Small intestine (tissue), 7 donors: Measurements from ENCODE around the gene ZNF436. TPM values are rescaled to one million over a fixed set of nuclear protein-coding genes. Genes with fewer than 3 reads are reported as not detected.
"Not testable (repeated sequence)": the region's sequence is repeated elsewhere in the genome, so short reads cannot be mapped to it uniquely, and the experiment has no call there.

Experiments
- DNase-seq, 2 donors: peaks; one replicate each; pipeline versions ENCODE4 v3.0.0 to v3.0.0-alpha.2; 2013
- FAIRE-seq: peaks from 2 replicates; lab custom pipeline; 2012; peaks lifted over from hg19 to GRCh38; lab: Jason Lieb, UNC
- H3K27ac ChIP-seq, 3 donors: one replicate each; pipeline ENCODE4 v1.5.1; 2013; ENCODE audit warnings: low read length in 2 of 3, mild to moderate bottlenecking in 2 of 3, control low read depth in 1 of 3, inconsistent platforms in 1 of 3, low read depth in 1 of 3, moderate library complexity in 1 of 3
- H3K27me3 ChIP-seq, 3 donors: one replicate each; pipeline ENCODE4 v1.6.1; 2013; ENCODE audit warnings: low read length in 3 of 3, inconsistent platforms in 1 of 3; ENCODE audit not compliant: control insufficient read depth in 3 of 3, insufficient read depth in 3 of 3
- H3K36me3 ChIP-seq, 3 donors: one replicate each; pipeline ENCODE4 v1.6.1; 2013; ENCODE audit warnings: low read length in 3 of 3, inconsistent platforms in 1 of 3, low read depth in 1 of 3, mild to moderate bottlenecking in 1 of 3, moderate library complexity in 1 of 3; ENCODE audit not compliant: control insufficient read depth in 3 of 3, insufficient read depth in 2 of 3
- H3K4me1 ChIP-seq, 3 donors: one replicate each; pipeline ENCODE4 v1.6.1; 2013; ENCODE audit warnings: low read length in 2 of 3, inconsistent platforms in 1 of 3, low read depth in 1 of 3, mild to moderate bottlenecking in 1 of 3, moderate library complexity in 1 of 3; ENCODE audit not compliant: control insufficient read depth in 3 of 3, insufficient read depth in 2 of 3
- H3K4me3 ChIP-seq, 3 donors: one replicate each; pipeline ENCODE4 v1.5.1; 2013; ENCODE audit warnings: low read length in 3 of 3, control low read depth in 1 of 3, inconsistent platforms in 1 of 3, low read depth in 1 of 3, mild to moderate bottlenecking in 1 of 3, moderate library complexity in 1 of 3
- H3K9me3 ChIP-seq, 2 donors: one replicate each; pipeline ENCODE4 v1.6.1; 2013; ENCODE audit warnings: low read depth in 1 of 2, low read length in 1 of 2; ENCODE audit not compliant: control insufficient read depth in 2 of 2, insufficient read depth in 1 of 2
- WGBS, 3 donors: extraction: QIAGEN DNeasy Blood & Tissue Kit; methylation state at CpG; one replicate each; pipeline ENCODE4 v1.1.7; 2013; 5-methylcytosine and 5-hydroxymethylcytosine counted together
- polyA plus RNA-seq, 4 donors: library from polyadenylated mRNA; stranded (reverse) in 3 of 4; unstranded in 1 of 4; fragments of 200-250 nt in 3 of 4; fragments of 120-200 nt in 1 of 4; gene quantifications; one replicate each; pipeline versions ENCODE4 v1.2.1 to v1.2.3, GENCODE V29; 2013
- donor health status: healthy with polysubstance abuse.
- donor health status: control.
- donor health status: control.
- donor health status: Bipolar disorder and iron deficiency.
- donor health status: healthy.

Gene ZNF436
- polyA plus RNA-seq, 4 donors: 3.8 to 20.6 (median 4.5) TPM

- H3K4me1 ChIP-seq: peaks cover 0 to 19% (median 9%) of the 10 kb centered on the region in 3 donors
- no peak for FAIRE-seq
- H3K27me3 ChIP-seq: no peaks in the 10 kb centered on the region
- peak overlapping the region in 2 of 3 donors; percentile 44 to 89 for H3K4me3 ChIP-seq
- peak overlapping the region in 1 of 3 donors; percentile 90 for H3K27ac ChIP-seq
- no peaks in the 10 kb centered on the region for H3K9me3 ChIP-seq
- 1 to 3% (median 2%) methylated on average over 10 of the region's 10 CpGs for WGBS, 3 donors
- DNase-seq: peak in 1 of 2 donors; percentile 56
- peaks cover 4% of the 10 kb centered on the region in 3 donors for H3K36me3 ChIP-seq
Measured at GRCh38 chr1:23341931-23342692, 27.5 kb downstream of the ZNF436 start.

- H3K36me3 ChIP-seq: peaks cover 4 to 17% (median 4%) of the 10 kb centered on the region in 3 donors
- DNase-seq (no peak), FAIRE-seq (no peak)
- H3K27me3 ChIP-seq: no peaks in the 10 kb centered on the region
- no peak overlapping the region for H3K27ac ChIP-seq
- H3K4me3 ChIP-seq: no peak overlapping the region
- no peaks in the 10 kb centered on the region for H3K9me3 ChIP-seq
- peaks cover 0 to 15% (median 9%) of the 10 kb centered on the region in 3 donors for H3K4me1 ChIP-seq
- WGBS, 3 donors: 55 to 73% (median 62%) methylated on average over 4 of the region's 4 CpGs
Measured at GRCh38 chr1:23339632-23340031, 30.0 kb downstream of the ZNF436 start.

GRCh38 chr1:23337869-23338268, 31.8 kb downstream of the ZNF436 start:
- Histone ChIP-seq H3K36me3 (peaks cover 4 to 27% (median 8%) of the 10 kb centered on the region in 3 donors), H3K4me1 (peaks cover 0 to 15% (median 9%) of the 10 kb centered on the region in 3 donors), H3K9me3 (no peaks in the 10 kb centered on the region), H3K27ac (no peak overlapping the region), H3K27me3 (no peaks in the 10 kb centered on the region), H3K4me3 (no peak overlapping the region)
- 79 to 83% (median 81%) methylated on average over 2 of the region's 2 CpGs for WGBS, 3 donors
- FAIRE-seq (no peak), DNase-seq (no peak)

GRCh38 chr1:23331713-23332112, 37.9 kb downstream of the ZNF436 start:
- Histone ChIP-seq H3K4me1 (no peaks in the 10 kb centered on the region), H3K27me3 (no peaks in the 10 kb centered on the region), H3K27ac (no peak overlapping the region), H3K36me3 (peaks cover 8 to 63% (median 13%) of the 10 kb centered on the region in 3 donors), H3K4me3 (no peak overlapping the region), H3K9me3 (no peaks in the 10 kb centered on the region)
- no peak for DNase-seq
- FAIRE-seq: no peak
- WGBS, 3 donors: 93 to 98% (median 96%) methylated on average over 8 of the region's 8 CpGs

GRCh38 chr1:23330846-23331245, 38.8 kb downstream of the ZNF436 start:
- WGBS, 3 donors: 81 to 90% (median 81%) methylated on average over 1 of the region's 1 CpG
- no peak for FAIRE-seq
- no peaks in the 10 kb centered on the region for H3K9me3 ChIP-seq
- no peak overlapping the region for H3K27ac ChIP-seq
- no peak for DNase-seq
- no peaks in the 10 kb centered on the region for H3K4me1 ChIP-seq
- H3K4me3 ChIP-seq: no peak overlapping the region
- no peaks in the 10 kb centered on the region for H3K27me3 ChIP-seq
- H3K36me3 ChIP-seq: peaks cover 10 to 64% (median 16%) of the 10 kb centered on the region in 3 donors

GRCh38 chr1:23325393-23325792, 44.2 kb downstream of the ZNF436 start:
- Histone ChIP-seq H3K9me3 (no peaks in the 10 kb centered on the region), H3K4me1 (no peaks in the 10 kb centered on the region), H3K27ac (no peak overlapping the region), H3K36me3 (peaks cover 14 to 51% (median 15%) of the 10 kb centered on the region in 3 donors), H3K27me3 (no peaks in the 10 kb centered on the region), H3K4me3 (no peak overlapping the region)
- WGBS, 3 donors: 81 to 85% (median 82%) methylated on average over 2 of the region's 2 CpGs
- DNase-seq (no peak), FAIRE-seq (no peak)

- H3K36me3 ChIP-seq: peaks cover 17 to 38% (median 28%) of the 10 kb centered on the region in 3 donors
- H3K27ac ChIP-seq: no peak overlapping the region
- H3K27me3 ChIP-seq: no peaks in the 10 kb centered on the region
- DNase-seq (no peak), FAIRE-seq (no peak)
- H3K4me3 ChIP-seq: no peak overlapping the region
- WGBS, 3 donors: 38 to 72% (median 42%) methylated on average over 1 of the region's 1 CpG
- no peaks in the 10 kb centered on the region for H3K9me3 ChIP-seq
- no peaks in the 10 kb centered on the region for H3K4me1 ChIP-seq
Measured at GRCh38 chr1:23322770-23323169, 46.9 kb downstream of the ZNF436 start.

GRCh38 chr1:23310280-23310679, 59.4 kb downstream of the ZNF436 start:
- FAIRE-seq, H3K9me3 ChIP-seq, H3K4me3 ChIP-seq, DNase-seq, H3K27ac ChIP-seq, H3K4me1 ChIP-seq, H3K27me3 ChIP-seq: not testable (repeated sequence)
- H3K36me3 ChIP-seq: peaks cover 6 to 17% (median 10%) of the 10 kb centered on the region in 3 donors
- WGBS, 3 donors: 96 to 100% (median 98%) methylated on average over 7 of the region's 7 CpGs
